GM18505 (cell line): ENCODE results near the gene STEAP3.
"Not testable (repeated sequence)": the region's sequence is repeated elsewhere in the genome, so short reads cannot be mapped to it uniquely, and the experiment has no call there.

ENCODE experiments used
- ATAC-seq: cut with Tn5 transposase; IDR thresholded peaks from one replicate; pipeline ENCODE4 v1.9.1; 2021; ENCODE audit not compliant: unreplicated experiment
- POLR2A ChIP-seq: IDR thresholded peaks from 4 replicates; pipeline ENCODE4 v1.6.1; 2011; ENCODE audit warnings: borderline replicate concordance; ENCODE audit not compliant: insufficient read depth, insufficient read length; ENCODE audit errors: extremely low read depth

Gene STEAP3

GRCh38 chr2:119263656-119264055 lies 40.0 kb downstream of the STEAP3 start:
- ATAC-seq: no peak
- TF ChIP-seq POLR2A: no peak

GRCh38 chr2:119264781-119265692 lies 41.4 kb downstream of the STEAP3 start:
- ATAC-seq: peak; percentile 97
- no peak for TF ChIP-seq POLR2A

- no peak for ATAC-seq
Measured at GRCh38 chr2:119265693-119266066, 42.0 kb downstream of the STEAP3 start.

GRCh38 chr2:119266091-119266589 lies 42.5 kb downstream of the STEAP3 start:
- no peak for ATAC-seq
- no peak for TF ChIP-seq POLR2A

More at GRCh38 chr2:119265693-119266066, 42.0 kb downstream of the STEAP3 start:
- no peak for TF ChIP-seq POLR2A

GRCh38 chr2:119267604-119268003 lies 44.0 kb downstream of the STEAP3 start:
- ATAC-seq: no peak
- no peak for TF ChIP-seq POLR2A

GRCh38 chr2:119276864-119277263 lies 53.2 kb downstream of the STEAP3 start:
- no peak for ATAC-seq
- no peak for TF ChIP-seq POLR2A

GRCh38 chr2:119278385-119278784 lies 54.8 kb downstream of the STEAP3 start:
- ATAC-seq: not testable (repeated sequence)

GRCh38 chr2:119278946-119279345 lies 55.3 kb downstream of the STEAP3 start:
- no peak for ATAC-seq
- TF ChIP-seq POLR2A: no peak

- TF ChIP-seq POLR2A: no peak
- no peak for ATAC-seq
Measured at GRCh38 chr2:119279666-119280065, 56.0 kb downstream of the STEAP3 start.

GRCh38 chr2:119280680-119281079 lies 57.0 kb downstream of the STEAP3 start:
- TF ChIP-seq POLR2A: no peak
- ATAC-seq: no peak

GRCh38 chr2:119282146-119282995 lies 58.7 kb downstream of the STEAP3 start:
- no peak for ATAC-seq
- TF ChIP-seq POLR2A: no peak

- ATAC-seq: no peak
Measured at GRCh38 chr2:119282996-119283511, 59.4 kb downstream of the STEAP3 start.

GRCh38 chr2:119283873-119284331 lies 60.3 kb downstream of the STEAP3 start:
- ATAC-seq: no peak
- TF ChIP-seq POLR2A: no peak

More at GRCh38 chr2:119282996-119283511, 59.4 kb downstream of the STEAP3 start:
- no peak for TF ChIP-seq POLR2A

- no peak for TF ChIP-seq POLR2A
- ATAC-seq: no peak
Measured at GRCh38 chr2:119286661-119287060, 63.0 kb downstream of the STEAP3 start.

- no peak for ATAC-seq
- TF ChIP-seq POLR2A: no peak
Measured at GRCh38 chr2:119288576-119288975, 64.9 kb downstream of the STEAP3 start.
